Measurements from ENCODE around the gene RAB43. TPM values are rescaled to one million over a fixed set of nuclear protein-coding genes. Genes with fewer than 3 reads are reported as not detected.

The RAB43 gene
- total RNA-seq, 1 donor from 2014 or later: 28.1 TPM

- H3K4me1 Mint-ChIP-seq: no peaks in the 10 kb centered on the region
- H3K4me3 Mint-ChIP-seq: no peak overlapping the region
- DNase-seq (ENCODE audit: low spot score in 2 of 2, unreplicated experiment in 2 of 2): no peak
- no peak for TF ChIP-seq CTCF (IDR thresholded peaks at IDR 0.05; ENCODE audit: unreplicated experiment)
- no peaks in the 10 kb centered on the region for H3K27me3 Mint-ChIP-seq (ENCODE audit: low read depth)
- peaks cover 2% of the 10 kb centered on the region for H3K36me3 Mint-ChIP-seq
- H3K27ac Mint-ChIP-seq: peak overlapping the region; percentile 21
- no peaks in the 10 kb centered on the region for H3K9me3 Mint-ChIP-seq
Measured at GRCh38 chr3:129087138-129087702, 34.4 kb downstream of the RAB43 start.

GRCh38 chr3:129085818-129086217 lies 35.8 kb downstream of the RAB43 start:
- H3K4me3 Mint-ChIP-seq: no peak overlapping the region
- no peaks in the 10 kb centered on the region for H3K4me1 Mint-ChIP-seq
- H3K27me3 Mint-ChIP-seq (ENCODE audit: low read depth): peaks cover 1% of the 10 kb centered on the region
- no peak for TF ChIP-seq CTCF (IDR thresholded peaks at IDR 0.05; ENCODE audit: unreplicated experiment)
- H3K9me3 Mint-ChIP-seq: no peaks in the 10 kb centered on the region
- no peaks in the 10 kb centered on the region for H3K36me3 Mint-ChIP-seq
- no peak for DNase-seq (ENCODE audit: low spot score in 2 of 2, unreplicated experiment in 2 of 2)
- no peak overlapping the region for H3K27ac Mint-ChIP-seq

GRCh38 chr3:129085165-129085715 lies 36.4 kb downstream of the RAB43 start:
- H3K36me3 Mint-ChIP-seq: no peaks in the 10 kb centered on the region
- no peaks in the 10 kb centered on the region for H3K4me1 Mint-ChIP-seq
- no peak overlapping the region for H3K4me3 Mint-ChIP-seq
- no peak overlapping the region for H3K27ac Mint-ChIP-seq
- no peak for TF ChIP-seq CTCF (IDR thresholded peaks at IDR 0.05; ENCODE audit: unreplicated experiment)
- DNase-seq (ENCODE audit: low spot score in 2 of 2, unreplicated experiment in 2 of 2): no peak
- H3K9me3 Mint-ChIP-seq: no peaks in the 10 kb centered on the region
- peaks cover 1% of the 10 kb centered on the region for H3K27me3 Mint-ChIP-seq (ENCODE audit: low read depth)

- Mint-ChIP-seq H3K36me3 (no peaks in the 10 kb centered on the region), H3K4me3 (no peak overlapping the region), H3K27me3 (ENCODE audit: low read depth) (peaks cover 1% of the 10 kb centered on the region), H3K4me1 (no peaks in the 10 kb centered on the region), H3K9me3 (no peaks in the 10 kb centered on the region), H3K27ac (no peak overlapping the region)
- no peak for TF ChIP-seq CTCF (IDR thresholded peaks at IDR 0.05; ENCODE audit: unreplicated experiment)
- no peak for DNase-seq (ENCODE audit: low spot score in 2 of 2, unreplicated experiment in 2 of 2)
Measured at GRCh38 chr3:129084501-129084900, 37.1 kb downstream of the RAB43 start.

GRCh38 chr3:129082026-129082425 lies 39.6 kb downstream of the RAB43 start:
- Mint-ChIP-seq H3K27me3 (ENCODE audit: low read depth) (peaks cover 1% of the 10 kb centered on the region), H3K4me3 (no peak overlapping the region), H3K9me3 (no peaks in the 10 kb centered on the region), H3K27ac (no peak overlapping the region), H3K4me1 (no peaks in the 10 kb centered on the region), H3K36me3 (no peaks in the 10 kb centered on the region)
- TF ChIP-seq CTCF (IDR thresholded peaks at IDR 0.05; ENCODE audit: unreplicated experiment): no peak
- no peak for DNase-seq (ENCODE audit: low spot score in 2 of 2, unreplicated experiment in 2 of 2)
